HG02943 (cell line): ENCODE measurements around the gene KPNA6.

Source experiments
- ATAC-seq: cut with Tn5 transposase; IDR thresholded peaks from one replicate; pipeline ENCODE4 v1.9.1; 2021; ENCODE audit warnings: mild to moderate bottlenecking, low read depth, moderate library complexity; ENCODE audit not compliant: unreplicated experiment

KPNA6 gene

DNA sequence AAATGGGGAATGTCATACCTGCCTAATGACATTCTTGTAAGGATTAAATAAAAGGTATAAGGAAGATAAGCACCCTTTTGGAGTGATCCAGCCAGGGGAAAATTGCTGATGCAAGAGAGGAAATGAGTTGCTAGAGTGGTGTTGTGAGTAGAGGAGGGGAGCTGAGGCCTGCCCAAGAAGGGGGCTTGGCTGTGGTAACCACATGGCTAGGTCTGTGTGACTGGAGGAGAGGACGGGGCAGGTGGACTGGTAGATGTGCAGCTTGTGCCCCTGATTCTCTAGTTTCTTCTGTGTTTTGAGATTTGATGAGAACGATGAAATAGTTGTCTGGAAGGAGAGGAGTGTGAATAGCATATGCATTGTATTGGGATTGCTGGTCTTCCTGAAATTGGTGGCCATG, 78.2 kb downstream of the KPNA6 start:
- no peak for ATAC-seq

DNA sequence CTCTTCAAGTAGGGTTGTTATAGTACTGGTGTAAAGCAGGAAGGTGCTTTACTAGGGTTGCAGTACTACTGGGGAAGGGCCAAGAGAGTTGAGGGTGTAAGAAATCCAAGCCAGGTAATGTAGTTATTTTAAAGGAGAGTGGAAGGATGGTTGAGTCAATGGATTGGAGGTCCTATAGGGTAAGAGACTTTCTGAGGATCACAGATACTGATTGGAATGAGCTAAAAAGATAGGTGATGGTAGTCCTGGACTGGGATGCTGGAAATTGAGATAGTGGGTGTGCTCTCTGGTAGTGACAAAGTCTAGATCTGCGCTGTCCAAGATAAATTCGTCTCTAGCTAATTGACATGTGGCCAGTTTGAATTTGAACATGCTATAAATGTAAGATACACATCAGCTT, 78.6 kb downstream of the KPNA6 start:
- ATAC-seq = no peak

DNA sequence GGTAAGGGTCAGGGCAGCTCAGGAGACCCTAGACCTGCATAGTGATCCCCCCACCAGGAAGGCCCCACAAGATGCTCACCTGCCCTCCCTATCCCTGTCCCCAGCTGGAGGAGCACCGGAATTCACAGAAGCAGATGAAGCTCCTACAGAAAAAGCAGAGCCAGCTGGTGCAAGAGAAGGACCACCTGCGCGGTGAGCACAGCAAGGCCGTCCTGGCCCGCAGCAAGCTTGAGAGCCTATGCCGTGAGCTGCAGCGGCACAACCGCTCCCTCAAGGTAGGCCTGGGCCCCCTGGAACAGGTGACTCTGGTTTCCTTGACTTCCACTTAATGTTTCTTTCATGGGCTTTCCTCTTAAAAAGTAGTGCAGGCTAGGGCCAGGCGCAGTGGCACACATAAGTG, 80.0 kb downstream of the KPNA6 start:
- ATAC-seq = no peak

DNA sequence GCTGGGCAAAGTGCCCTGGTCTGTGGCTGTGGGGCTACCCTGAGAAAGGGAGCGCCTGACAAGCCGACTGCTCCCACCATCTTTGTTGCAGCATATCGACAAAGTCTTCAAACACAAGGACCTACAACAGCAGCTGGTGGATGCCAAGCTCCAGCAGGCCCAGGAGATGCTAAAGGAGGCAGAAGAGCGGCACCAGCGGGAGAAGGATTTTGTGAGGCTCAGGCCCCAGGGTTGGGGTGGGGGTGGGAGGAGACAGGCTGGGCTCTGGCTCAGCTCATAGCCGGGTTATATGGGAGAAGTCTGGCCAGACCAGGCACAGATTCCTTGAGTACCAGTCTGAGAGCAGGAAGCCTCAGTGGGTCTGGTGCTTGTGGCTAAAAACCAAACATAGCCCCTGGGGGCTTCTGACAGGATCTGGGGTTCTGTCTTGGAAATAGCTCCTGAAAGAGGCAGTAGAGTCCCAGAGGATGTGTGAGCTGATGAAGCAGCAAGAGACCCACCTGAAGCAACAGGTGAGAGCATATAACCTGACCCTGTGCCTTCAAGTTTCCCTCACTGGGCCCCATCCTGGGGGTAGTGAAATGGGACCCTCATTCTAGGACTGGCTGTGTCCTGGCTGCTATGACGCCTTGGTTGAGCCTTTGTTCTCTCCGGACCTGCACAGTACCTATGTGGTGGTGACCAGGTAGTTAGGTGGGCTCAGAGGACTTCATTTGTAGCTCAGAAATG, 84.5 kb downstream of the KPNA6 start:
- no peak for ATAC-seq

DNA sequence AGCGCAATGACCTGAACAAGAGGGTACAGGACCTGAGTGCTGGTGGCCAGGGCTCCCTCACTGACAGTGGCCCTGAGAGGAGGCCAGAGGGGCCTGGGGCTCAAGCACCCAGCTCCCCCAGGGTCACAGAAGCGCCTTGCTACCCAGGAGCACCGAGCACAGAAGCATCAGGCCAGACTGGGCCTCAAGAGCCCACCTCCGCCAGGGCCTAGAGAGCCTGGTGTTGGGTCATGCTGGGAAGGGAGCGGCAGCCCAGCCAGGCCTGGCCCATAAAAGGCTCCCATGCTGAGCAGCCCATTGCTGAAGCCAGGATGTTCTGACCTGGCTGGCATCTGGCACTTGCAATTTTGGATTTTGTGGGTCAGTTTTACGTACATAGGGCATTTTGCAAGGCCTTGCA, 87.1 kb downstream of the KPNA6 start:
- ATAC-seq = no peak

DNA sequence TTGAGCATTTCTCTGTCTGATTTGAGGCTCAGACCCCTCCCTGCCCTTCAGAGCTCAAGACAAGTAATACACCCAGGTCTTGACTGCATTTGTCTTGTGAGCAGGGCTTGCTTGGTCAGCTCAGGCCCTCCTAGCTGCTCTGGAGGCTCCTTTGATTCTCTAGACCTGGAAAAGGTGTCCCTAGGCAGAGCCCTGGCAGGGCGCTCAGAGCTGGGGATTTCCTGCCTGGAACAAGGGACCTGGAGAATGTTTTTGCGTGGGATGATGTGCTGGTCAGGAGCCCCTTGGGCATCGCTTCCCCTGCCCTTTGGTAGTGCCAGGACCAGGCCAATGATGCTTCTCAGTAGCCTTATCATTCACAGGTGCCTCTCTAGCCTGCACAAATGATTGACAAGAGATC, 87.7 kb downstream of the KPNA6 start:
- no peak for ATAC-seq

DNA sequence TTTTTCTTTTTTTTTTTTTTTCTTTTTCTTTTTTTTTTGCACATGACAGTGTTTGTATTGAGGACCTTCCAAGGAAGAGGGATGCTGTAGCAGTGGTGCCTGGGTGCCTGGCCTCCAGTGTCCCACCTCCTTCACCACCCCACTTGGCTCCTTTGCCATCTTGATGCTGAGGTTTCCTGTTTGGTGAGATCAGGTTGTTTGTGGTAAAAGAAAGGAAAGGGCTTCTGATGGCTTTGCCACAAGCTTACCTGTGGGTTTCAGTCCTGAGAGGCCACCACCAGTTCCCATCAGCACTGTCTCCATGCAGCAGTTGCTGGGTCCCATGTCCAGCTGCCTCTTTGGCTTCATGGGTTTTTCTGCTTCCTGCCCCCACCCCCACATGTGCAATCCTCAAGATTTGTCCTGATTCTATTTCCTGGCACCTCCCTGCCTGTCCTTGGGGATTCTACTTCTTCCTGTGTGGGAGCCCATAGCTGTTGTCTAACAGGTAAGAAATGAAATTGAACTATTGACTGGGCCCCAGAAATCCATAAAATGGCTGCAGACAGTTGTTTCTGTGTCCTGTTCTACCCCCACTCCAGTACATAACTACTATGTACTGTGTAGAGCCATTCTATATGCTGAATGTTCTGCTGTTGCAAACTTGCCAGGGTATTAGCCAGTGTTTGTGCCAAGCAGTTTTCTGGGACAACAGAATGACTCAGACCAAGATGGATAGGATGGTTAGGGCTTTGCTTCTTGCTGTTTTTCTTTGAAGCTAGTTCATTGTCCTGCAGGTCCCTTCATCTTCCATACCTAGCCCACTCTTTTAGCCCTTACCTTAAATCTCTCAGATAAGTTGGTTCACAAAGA, 88.3 kb downstream of the KPNA6 start:
- ATAC-seq = no peak

DNA sequence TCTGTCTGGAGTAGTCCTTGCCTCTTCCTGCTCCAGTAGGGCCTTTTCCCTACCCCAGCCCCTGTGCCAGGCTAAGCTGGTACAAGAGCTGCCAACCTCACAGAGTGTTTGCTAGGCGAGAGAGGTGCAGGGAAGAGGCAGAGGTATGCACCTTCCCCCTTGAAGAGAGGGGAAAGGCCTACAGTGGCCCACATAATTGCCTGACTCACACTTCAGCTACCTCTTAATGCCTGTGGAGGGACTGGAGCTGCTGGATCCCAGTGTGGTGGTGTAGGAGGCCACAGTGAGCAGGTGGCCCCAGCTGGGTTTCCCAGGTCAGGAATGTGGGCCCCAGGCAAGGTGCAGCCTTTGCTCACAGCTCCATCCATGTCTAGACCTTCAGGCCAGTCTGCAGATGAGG, 89.2 kb downstream of the KPNA6 start:
- ATAC-seq = no peak

DNA sequence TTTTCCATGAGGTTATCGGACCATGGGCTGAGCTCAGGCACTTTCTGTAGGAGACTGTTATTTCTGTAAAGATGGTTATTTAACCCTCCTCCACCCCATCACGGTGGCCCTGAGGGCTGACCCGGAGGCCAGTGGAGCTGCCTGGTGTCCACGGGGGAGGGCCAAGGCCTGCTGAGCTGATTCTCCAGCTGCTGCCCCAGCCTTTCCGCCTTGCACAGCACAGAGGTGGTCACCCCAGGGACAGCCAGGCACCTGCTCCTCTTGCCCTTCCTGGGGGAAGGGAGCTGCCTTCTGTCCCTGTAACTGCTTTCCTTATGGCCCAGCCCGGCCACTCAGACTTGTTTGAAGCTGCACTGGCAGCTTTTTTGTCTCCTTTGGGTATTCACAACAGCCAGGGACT, 90.0 kb downstream of the KPNA6 start:
- no peak for ATAC-seq

DNA sequence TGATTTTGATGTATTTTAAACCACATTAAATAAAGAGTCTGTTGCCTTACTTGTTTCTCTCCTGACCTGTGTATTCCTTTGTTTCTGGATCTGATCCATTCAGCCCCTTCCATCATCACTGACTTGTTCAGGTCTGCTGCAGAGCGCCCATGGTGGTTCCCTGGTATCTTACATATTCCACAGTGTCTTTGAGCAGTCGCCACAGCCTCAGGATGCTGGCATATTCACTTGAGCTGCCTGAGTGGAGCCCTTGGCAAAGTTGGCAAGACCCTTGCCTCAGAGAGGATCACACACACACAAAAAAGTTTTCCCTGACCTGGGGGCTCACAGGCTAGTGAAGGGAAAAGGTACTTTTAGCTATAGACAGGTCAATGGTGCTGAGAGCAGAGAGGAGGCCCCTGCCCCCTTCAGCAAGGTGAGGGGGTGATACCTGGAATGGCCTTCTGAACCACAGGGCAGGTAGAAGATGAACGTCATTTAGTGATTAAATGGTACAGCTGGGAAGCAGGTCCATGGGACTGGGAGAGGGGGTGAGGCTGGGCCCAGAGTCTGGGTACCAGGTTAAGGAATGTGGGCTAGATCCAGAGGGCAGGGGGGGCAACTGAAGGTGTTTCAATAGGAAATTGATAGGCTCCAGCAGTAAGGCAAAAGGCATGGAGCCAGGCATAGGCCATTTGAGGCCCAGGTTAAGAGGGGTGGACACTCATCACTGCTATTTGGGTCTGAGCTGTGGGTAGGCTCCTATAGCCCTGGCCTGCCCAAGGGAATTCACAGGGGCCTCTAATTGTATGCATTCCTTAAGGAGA, 90.6 kb downstream of the KPNA6 start:
- ATAC-seq = no peak

DNA sequence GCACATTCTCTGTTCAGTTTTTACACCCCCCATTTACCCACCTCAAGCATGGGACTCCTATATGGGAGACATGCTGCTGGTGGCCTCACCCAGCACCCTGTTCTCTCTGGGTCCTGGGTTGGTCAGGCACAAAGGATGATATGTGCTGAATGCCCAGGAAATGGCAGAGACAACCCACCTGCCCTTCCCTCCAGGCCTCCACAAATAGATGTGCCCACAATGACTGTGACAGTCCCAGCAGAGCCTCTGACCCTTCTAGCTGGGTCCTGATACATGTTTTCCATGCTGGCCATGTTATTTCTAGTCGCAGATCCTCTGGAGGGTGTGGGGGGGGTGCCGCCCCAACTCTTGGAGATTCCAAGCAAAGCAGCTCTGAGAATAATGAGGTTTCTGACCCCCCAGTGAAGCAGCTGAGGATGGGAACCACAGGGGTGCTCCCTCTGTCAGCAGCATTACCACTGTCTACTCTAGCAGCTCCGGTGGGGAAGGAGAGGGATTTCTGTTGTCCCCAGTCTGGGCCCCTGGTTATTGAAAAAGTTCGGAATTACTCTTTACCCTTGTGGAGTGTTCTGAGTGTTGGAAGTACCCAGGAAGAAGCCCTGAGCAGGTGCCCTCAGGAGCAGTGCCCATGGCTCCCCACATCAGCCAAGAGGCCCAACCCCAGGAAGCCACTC, 91.3 kb downstream of the KPNA6 start:
- ATAC-seq = no peak

DNA sequence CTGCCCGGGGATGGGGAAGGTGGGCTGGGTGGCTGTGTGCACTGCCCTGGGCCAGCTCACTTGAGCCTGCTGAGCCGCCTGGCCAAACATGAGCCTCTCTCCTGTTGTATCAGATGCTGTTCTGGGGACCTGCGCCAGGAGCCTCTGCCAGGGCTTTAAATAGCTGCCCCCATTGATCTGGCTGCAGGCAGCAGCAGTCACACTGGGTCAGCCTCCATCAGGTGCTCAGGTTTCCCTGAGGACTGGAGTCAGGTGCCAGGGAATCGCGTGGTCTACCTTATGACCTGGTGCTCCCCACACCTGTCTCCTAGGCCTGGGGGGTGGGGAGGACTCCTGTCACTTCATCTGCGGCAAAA, 91.8 kb downstream of the KPNA6 start:
- no peak for ATAC-seq

DNA sequence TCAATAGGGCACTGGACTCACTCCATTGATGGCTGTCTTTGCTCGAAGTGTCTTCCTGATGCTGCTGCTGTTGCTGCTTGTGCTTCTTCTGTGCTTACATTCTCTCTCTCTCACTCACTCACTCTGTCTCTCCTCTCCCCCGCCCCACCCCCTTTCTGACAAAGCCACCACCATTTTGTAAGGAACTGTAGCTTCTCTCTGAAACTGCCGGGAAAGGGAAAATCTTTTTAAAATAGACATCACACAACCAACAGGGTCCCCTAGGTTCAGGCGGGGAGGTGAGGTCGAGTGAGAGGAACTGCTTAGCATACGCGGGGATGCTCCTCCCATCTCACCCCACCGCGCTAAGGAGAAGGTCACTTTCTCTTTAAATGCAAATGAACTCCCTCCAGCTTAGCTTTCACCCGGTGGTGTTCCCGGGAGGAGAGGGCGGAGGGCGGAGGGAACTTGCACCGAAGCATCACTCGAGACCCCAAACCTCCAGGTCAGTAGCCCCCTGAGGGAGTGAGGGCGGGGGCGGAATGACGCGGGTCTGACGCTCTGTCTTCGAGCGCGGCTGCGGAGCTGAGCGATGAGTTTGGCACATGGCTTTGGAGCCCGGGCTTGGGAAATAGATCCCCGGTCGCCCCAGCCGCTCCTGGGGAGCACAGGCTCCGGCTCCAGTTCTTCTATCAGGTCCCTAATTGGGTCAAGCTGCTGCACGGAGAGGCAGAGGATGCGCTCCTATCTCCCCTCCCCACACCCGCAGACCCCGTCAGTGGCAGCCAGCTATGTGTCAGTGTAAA, 92.6 kb downstream of the KPNA6 start, which contains the start of gene CCDC28B:
Gene CCDC28B, plus strand, starts transcription at position 370 of the 785 bp plus-strand sequence. CDS start 1,341 bp downstream, outside the sequence.
- no peak for ATAC-seq

DNA sequence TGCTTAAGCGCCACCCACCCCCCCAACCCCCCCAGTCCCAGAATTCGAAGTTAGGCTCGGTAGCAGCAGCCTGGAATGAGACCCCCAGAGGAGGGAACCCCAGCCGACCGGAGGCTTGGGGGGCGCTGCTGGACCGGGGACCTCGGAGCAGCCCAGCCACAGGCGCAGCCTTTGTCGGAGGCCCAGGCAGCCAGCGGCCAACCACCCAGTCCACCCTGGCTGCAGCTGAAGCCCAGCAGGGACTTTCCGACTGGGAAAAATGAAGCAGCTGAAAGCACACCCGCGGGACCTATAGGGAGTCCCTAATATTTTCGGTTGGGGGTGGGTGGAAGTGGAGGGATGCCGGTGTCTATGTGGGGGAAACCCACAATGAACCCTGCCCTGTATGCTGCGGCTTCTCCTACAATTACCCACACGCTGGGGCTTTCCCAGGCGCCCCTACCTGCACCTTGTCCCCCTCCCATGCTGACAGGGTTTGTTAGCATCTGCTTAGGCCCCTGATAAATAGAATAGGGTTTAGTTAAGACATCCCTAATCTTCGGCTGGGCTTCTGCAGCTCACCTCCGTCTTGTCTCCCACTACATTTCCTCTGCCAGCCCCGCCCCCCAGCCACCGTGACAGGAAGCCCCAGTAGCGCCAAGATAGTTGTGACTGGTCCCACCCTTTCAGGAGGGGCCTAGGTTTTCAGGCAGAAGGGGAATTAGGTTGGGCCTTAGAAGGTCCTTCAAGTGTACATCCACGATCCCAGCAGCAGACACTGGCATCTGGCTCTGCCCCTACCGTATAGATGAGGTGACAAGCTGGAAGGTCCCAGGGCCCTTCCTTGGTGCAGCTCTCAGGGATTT, 93.4 kb downstream of the KPNA6 start:
- no peak for ATAC-seq

DNA sequence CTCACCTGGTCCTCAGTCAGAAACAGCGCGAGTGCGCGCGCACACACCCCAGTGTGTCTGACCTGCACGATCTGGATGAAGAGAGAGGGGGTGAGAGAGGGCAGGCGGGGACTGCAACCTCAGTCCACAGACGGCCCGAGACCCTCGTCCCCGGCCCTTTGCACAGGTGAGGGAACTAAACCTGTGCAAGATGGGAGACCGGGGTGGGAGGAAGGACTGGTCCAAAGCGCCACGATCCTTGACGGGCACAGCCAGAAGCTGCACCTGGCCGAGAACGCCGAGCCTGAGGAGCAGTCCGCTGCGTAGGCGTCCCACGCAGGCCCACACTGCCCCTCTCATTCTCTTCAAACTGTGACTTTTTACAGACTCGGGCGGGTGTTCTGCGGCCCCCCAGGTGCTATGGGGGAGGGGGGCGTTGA, 97.1 kb downstream of the KPNA6 start:
- no peak for ATAC-seq

DNA sequence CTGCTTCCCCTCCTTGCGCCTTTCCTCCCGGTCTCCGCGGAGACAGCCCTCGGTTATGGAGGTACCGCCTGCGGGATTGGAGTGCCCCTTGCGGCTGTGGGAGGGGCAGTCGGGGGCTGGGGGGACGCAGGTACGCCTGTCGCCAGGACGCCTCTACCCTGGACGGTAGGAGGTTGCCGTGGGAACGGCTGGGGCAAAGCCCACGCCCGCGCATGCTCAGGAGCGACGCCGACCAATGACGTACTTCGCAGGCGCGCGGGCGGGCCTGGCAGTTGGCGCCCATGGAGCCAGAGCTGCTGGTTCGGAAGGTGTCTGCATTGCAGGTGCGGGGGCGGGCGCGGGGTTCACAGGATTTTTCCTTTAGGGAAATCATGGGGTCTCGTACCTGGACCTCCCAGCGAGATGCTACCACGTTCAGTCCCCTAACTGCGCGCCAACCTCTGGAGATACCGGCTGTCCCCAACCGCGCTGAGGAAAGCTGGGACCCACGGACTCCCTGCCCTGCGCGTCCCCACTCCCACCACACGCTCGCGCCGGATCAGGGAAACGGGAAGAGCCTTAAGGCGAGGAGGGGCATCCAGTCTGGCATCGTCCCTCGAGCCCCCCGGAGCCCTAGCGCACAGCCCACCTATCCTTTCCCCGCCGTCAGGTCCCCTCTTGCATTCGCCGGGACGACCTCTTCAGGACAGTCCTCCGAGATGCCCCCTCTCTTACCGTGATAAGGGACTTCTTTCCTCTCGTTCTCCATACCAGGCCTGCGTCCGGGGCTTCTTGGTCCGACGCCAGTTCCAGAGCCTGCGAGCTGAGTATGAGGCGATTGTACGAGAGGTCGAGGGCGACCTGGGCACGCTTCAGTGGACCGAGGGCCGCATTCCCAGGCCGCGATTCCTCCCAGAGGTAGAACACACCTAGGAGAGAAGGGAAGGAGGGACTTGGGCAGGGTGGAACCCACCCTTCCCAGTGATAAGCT, 97.8 kb downstream of the KPNA6 start, which contains the start of gene IQCC:
Gene IQCC, plus strand, starts transcription at position 271 of the 970 bp plus-strand sequence. Its CDS starts 11 bp downstream, at position 282.
- no peak for ATAC-seq

DNA sequence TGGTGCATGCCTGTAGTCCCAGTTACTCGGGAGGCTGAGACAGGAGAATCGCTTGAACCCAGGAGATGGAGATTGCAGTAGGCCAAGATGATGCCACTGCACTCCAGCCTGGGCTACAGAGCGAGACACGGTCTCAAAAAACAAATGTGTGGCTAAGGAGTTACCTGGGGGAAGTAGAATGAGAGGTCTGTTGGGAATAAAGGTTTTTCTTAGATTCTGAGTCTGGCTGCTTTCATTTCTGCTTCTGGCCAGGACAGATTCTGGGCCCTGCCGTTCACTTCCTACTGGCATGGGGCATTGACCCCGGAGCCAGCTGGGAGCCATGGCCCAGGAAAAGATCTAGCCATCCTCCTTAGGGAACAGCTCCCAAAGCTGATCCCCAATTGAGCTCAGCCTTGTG, 100.6 kb downstream of the KPNA6 start:
- ATAC-seq = no peak

DNA sequence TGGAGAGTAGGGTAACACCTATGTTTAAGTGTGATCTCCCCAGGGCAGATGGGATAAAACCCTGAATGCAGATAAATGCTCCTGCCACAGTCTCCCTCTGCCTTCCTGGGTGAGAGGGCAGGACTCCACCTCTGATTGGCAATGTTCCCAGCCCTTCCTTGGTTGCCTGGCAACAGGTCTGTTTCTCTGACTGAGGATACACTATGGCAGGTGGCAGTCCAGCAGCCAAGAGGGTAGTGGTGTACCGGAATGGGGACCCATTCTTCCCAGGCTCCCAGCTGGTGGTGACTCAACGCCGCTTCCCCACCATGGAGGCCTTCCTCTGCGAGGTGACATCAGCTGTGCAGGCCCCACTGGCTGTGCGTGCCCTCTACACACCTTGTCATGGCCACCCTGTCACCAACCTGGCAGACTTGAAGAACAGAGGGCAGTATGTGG, 101.1 kb downstream of the KPNA6 start, which contains the start of gene DCDC2B:
Gene DCDC2B, plus strand, starts transcription at position 199 of the 438 bp plus-strand sequence. Its CDS starts 5 bp downstream, at position 204.
- ATAC-seq = no peak
